ENCODE data around the gene GABRB2.
"Not testable (repeated sequence)": the region's sequence is repeated elsewhere in the genome, so short reads cannot be mapped to it uniquely, and the experiment has no call there.

The GABRB2 gene

DNA sequence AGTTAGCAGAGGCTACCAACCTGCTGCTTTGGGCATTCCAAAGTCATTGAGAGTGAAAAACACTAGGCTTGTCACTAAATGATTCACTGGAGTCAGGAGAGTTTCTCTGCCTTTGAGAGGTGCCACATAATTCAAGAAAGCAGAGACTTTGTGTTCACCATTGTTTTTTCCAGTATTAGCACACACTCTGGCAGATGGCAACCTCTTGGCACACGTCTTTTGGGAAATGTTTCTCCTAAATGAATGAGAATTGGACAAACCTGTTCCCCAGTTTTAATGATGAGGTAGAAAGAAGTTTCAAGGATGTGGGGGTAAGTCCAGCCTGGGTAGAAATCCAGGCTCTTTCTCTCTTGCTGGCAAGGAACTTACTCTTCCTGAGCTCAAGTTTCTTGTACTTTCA is 259.1 kb downstream of the GABRB2 start:
- DNase-seq, result no peak

DNA sequence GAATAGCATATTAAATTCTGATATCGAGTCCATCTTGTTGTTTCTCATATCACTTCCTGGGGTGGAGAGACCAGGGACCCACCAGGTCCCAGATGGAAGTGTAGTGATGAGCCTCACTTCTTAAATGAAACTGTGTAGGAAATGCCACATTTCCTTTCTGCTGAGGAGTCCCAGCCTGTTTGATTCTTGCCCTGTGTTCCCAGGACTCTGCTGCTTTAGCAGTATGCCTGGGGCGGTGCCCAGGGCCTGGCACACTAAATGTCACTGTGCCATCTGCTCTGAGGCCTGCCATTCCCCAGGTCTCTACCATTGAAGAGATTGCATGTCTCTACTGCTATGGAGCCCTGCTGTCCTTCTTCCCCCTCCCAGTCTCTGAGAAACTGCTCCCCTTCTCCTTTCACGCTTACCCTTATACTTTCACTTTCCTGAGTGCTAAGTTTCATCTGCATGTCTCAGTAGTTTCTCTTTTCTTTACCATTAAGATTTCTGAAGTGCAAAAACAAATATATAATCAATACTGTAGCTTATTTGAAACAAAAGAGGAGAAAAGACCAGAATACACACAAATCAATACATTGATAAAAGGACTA is 260.4 kb downstream of the GABRB2 start:
- no peak for DNase-seq

DNA sequence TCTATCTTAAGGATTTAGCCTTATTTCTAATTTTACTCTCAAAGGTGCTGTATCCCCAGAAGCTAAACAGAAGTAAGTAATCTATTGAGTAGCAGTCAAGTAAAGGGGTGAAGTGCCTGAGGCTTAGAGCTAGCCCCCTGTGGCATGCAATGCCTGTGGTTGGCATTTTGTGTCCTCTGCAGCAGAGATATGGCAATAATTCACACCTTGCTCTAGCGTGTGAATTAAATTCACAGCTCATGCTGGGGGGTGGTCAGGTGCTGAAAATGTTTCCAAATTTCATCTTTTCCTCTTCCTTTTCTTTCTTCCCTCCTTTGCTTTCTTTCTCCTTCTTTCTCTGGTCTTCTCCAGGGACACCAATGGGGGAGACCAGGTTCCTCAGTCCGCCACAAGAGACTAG is 262.1 kb downstream of the GABRB2 start:
- DNase-seq, result no peak

DNA sequence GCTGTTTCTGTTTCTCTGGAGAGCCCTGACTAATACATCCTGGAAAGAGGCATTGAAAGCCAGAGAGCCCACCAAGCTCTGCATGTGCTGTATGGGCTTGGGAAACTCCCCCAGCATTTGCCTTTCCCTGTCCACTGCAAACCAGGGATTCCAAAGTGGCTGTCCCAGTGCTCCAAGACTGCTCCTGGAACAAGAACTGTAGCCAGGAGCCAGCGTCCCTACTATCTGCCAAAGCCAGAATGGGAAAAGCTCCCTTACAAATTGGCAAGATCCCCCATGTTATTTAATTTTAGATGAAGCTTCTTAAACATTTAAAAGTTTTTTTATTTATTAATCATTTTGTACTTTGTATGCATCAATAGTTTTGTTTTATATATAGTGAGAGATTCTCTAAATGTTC is 263.2 kb downstream of the GABRB2 start:
- DNase-seq, result no peak

DNA sequence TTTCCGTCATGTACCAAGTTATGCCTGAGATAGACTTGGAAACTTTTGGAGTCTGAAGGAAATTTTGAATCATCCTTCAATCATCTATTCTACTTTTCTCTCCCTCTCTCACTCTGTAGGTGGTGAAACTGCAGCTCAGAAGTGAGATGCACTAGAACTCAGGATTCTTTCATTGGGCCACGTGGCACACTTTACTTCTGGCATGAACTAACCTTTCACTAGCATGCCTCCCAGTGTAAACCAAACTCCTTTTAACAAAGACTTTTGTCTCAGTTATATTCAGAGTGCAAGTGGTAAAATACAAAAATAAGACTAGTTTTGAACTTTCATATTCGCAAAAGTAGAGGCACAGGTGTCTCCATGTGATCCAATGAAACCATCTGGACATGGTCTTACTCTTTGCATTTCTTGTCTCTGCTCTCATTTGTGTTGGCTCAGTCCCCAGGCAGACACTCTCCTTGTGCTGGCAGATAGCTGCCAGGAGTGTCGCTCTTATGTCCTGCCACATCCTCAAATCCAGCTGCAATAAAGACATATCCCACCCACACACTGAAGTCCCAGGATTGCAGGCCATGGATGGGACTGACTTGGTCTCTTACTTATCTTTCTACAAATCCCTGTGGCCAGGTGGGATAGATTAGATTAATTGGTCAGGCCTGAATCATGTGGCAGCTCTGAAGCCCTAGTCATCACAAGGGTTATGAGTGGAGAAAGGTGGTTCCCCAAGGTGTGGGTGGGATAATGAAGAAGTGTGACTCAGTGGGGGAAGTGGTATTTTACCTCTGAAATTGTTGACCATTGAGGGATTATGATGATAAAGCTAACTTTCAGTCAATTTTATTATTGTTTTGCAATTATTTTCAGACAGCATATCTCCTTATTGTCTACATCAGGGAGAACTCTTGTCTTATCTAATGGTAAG is 267.5 kb downstream of the GABRB2 start:
- no peak for DNase-seq

DNA sequence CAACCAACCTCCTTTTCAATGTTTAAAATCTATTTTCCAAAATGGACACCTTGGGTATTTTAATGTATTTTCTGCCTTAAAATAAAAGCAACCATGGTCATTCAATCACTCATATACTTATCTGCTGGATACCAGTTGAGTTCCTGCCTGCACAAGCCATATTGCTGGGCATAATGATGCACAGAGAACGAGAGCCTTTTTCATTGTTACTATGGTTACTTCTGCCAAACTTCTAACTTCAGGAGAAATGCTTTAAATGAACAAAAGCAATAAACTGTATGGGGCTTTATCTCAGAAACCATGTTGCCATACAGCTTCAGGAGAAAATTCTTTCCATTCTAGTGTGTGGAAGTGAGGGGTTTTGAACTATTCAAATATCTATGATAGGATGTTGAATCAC is 269.5 kb downstream of the GABRB2 start:
- no peak for DNase-seq

DNA sequence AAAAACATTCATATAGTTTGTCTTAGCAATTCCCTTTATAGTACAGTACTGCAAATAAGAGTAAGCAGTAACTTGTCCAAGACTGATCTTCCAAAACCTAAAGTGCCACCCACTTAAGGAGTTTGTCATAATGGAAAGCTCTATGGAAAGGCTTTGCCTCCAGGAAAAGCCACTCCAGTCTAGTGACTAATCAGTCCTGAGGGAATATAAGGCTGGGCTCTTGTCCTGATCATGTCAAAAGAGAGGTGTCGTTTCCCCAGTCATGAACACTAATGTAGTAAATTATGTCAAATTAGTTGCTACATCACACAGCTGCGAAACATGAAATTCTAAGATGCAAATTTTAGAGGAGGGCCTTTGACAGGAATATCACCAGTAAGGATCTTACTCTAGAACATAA is 271.6 kb downstream of the GABRB2 start:
- no peak for DNase-seq

DNA sequence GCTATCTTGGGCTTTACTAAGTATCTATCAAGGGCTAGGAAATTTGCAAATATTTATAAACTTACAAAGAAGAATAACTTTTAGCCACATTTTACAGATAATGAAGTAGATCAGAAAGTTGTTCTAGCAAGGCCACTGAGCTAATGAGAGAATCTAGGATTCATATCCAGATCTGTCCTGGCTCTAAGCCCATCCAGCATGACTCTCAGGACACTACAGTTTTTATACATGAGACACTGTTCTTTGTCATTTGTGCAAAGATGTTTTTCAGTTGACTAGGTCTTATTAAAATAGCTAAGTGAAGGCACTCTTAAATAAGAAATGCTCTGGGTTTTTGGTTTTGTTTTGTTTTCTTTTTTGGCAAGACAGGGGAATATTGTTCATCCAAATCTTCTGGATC is 273.1 kb downstream of the GABRB2 start:
- no peak for DNase-seq

DNA sequence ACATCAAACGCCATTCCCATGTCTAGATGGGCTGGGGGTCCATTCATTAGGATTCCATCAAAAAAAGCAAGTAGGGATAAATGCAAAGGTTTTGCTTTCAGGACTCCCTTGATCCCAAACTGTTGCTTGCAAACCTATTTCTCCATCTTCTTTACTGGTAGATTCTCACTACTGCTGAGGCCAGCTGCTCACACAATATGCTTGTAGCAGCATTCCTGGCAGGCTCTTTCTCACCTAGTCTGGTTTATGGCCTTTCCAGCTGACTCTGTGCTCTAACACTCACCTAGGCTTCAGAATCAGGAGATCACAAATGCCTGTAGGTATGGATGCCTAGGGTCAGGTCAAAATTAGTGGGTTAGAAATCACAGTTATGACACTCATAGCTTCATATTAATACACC is 274.7 kb downstream of the GABRB2 start:
- no peak for DNase-seq

DNA sequence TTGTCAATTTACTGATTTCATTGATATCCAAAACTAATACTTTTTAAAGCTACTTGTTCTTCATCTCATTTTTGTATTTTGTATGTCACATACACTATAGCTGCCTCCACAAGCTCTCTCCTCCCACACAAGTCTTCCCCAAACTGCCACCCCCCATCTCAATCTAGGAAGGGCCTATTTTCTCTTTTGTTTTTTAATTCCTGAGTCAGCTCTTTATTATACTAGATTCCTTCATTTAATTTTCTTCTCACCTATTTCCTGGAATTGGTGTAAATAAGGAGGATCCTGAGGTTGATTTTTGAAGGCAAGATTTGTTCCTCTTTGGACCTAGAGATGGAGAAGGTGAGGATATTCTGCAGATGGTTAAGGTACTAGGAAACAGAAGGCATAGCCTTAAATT is 277.4 kb downstream of the GABRB2 start:
- DNase-seq, result no peak

DNA sequence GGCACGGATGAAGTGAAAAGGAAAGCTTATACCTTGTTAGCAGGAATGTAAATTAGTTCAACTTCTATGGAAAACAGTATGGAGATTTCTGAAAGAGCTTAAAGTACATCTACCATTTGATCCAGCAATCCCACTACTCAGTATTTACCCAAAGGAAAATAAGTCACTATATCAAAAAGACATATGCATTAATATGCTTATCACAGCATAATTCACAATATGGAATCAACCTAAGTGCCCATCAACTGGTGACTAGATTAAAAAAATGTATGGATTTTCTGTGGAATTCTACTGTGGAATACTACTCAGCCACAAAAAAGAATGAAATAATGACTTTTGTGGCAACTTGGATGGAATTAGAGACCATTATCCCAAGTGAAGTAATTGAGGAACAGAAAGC is 279.6 kb downstream of the GABRB2 start:
- DNase-seq, result no peak

DNA sequence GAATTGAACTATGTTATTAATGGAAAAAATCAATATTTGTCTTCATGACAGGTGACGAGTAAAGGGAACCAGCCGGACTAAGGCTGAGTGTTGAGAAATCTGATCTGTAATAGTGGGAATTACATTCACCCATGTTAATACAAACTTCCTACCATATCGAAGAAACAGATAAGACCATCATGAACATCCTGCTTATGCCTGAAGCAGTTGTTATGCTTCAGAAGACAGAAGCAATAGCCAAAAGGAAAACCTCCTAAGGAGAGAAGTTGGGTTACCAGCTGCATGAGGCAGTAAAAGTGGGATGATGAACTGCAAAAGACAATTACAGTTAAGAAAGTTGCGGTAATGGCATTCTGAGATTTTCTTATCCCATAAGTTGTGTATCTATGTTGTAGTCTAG is 281.5 kb downstream of the GABRB2 start:
- no peak for DNase-seq

DNA sequence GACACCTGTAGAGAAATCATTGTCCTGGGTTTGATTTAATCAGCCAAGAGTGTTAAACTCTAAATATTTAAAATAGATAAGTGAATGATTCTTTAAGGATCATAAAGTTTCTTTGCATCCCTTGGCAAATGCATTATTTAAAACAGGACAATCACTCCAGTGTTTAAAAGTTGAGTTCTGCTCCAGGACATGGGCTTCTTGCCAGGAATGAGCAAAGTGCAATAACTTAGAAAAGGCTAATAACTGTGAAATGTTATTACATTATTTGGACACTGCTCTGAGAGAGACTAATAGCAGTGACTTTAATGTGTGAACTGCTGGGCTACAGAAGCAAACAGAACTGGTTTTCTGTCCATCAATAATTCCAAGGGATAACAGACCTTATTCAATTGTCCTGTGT is 283.3 kb downstream of the GABRB2 start:
- DNase-seq, result no peak

DNA sequence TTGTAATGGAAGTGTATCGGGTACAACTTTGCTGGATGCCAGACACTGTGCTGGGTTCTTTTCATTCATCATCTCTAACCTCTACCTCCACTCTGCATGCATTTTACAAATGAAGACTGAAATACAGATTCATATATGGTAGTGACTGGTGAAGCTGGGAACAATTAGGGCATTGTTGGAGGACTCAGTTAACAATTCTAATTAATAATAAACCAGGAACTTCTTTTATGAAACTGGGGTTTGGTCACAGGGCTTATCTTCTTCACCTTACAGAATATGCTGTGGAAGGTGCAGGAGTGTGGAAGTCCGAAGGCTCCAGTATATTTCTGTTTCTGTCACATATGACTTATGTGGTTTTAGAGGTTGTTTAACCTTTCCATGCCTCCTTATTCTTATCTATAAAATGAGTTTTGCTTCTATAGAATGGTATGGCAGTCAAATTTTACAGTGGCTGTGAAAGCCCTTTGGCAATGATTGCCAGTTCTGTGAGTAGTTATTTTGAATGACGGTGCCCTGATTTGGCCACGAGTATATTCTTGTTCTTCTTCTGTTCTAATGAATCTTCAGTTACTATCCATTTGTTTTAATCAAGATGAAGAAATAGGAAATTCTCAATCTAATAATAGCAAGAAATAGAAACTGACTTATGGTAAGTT is 284.7 kb downstream of the GABRB2 start:
- no peak for DNase-seq

DNA sequence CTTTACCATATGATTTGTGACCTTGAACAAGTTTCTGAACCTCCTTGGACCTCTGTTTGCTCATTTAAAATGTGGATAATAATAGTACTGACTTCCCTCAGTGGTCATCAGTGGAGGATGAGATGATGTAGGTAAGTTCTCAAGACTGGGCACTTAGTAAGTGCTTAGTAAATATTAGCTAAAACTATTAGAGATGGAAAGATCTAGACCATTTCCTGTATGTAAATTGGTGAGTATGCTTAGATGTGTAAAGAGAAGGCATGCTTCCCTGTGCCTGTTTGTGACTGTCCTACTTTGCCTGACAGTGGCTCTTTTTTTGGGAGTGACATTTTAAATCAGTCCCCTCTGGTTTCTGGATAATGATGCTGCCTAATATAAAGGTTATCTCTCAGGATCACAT is 288.1 kb downstream of the GABRB2 start:
- DNase-seq, result no peak

DNA sequence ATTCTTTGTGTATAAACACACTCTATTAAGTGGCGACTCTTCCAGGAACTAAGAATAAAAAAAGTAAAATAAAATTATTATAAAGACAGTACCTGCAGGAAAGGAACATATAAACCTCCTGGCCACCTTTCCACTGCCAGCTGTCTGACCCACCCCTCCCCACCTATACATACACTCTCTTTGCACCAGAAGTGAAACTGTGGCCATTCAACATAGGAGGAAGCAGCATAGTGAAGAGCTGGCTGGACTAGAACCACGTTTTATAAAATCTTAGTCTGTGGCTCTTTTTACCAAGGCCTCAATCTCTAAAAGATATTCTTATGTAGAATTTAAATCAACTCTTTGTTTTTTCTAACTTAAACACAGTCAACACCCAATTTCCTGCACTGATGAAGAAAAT is 289.6 kb downstream of the GABRB2 start:
- no peak for DNase-seq

DNA sequence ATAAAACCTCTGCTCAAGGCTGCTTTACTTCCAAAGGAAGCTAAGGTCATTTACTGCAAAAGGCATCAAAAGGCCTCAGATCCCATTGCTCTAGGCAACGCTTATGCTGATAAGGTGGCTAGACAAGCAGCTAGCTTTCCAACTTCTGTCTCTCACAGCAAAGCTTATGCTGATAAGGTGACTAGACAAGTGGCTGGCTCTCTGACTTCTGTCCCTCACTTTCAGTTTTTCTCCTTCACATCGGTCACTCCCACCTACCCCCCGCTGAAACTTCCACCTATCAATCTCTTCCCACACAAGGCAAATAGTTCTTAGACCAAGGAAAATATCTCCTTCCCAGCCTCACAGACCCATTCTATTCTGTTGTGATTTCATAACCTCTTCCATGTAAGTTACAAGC is 293.6 kb downstream of the GABRB2 start:
- not testable (repeated sequence) for DNase-seq

DNA sequence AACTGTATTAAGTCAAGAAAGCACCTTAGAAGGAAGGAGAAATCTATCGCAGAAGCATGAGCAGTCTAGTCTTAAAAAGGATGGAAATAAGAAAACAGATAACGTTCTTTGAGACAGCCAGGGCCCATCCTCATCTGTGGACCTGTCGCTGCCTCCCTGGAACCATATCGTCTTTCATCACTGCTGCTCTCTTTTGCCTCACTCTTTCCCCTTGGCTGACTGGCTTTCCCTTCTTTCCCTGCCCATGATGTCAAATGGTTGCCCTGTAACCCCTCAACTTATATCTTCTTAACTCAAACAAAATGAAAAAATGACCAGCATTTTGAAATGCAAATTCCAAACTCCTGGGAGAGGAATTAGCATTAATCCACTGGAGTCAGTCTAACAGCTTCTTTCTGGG is 299.8 kb downstream of the GABRB2 start:
- no peak for DNase-seq

DNA sequence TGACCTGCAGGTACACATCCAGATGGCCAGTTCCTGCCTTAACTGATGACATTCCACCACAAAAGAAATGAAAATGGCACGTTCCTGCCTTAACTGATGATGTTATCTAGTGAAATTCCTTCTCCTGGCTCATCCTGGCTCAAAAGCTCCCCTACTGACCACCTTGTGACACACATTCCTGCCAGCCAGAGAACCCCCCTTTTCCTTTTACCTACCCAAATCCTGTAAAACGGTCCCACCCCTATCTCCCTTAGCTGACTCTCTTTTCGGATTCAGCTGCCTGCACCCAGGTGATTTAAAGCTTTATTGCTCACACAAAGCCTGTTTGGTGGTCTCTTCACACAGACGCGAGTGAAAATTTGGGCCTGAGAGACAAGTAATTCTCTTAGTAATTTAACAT is 300.7 kb downstream of the GABRB2 start:
- not testable (repeated sequence) for DNase-seq

All from NCI-H1105 treated with DMSO at 0.1 percent for 48 hours (cell line).